NCI-H2227 treated with DMSO at 0.1 percent for 48 hours (cell line): ENCODE results near the gene BAG2.

Source experiments
- DNase-seq: peaks from one replicate; lab custom pipeline; 2025; lab: John Stamatoyannopoulos, UW

Gene BAG2

GRCh38 chr6:57172136-57173055, at the start of gene BAG2:
BAG2 (plus strand) TSS chr6:57172326; CDS start chr6:57172698, 372 bp downstream.
- DNase-seq, result peak; percentile 61

GRCh38 chr6:57123111-57123510, 49.0 kb upstream of the BAG2 start:
- DNase-seq, result no peak

DNA sequence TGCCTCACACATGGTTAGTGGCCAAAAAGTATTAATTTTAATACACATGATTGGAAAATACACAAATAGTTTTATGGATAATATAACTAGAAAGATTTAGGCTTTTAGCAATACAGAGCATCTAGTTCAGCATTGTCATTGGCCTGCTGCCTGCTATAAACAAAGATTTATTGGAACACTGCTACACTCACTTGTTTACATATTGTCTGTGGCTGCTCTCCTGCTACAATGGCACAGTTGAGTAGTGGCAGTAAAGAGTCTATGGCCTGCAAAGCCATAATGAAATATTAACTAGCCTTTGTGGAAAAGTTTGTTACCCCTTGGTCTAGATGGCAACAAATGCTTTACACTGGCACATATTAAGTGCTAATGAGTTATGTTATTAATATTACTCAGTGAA, 44.4 kb upstream of the BAG2 start:
- DNase-seq, result no peak

- no peak for DNase-seq
Measured at GRCh38 chr6:57130661-57131177, 41.4 kb upstream of the BAG2 start.

DNA sequence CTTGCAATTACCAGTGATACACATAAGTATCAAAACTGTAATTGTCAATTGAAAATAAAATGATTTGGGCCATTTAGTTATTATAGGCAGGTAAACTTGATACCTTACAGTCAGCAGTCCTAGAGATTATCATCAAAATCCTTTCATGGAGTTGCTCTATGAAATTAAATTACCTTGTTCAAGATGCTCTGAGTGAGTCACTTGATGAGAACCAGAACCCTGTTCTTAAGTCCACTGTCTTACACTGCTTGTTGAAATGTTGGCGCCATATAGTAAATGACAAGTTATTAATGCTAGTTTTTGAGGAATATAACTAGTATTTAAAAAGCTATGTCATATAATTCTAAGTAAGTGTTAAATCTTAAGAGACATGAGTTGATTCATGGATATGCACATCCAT, 37.2 kb upstream of the BAG2 start:
- no peak for DNase-seq

GRCh38 chr6:57135885-57136284, 36.2 kb upstream of the BAG2 start:
- DNase-seq, result no peak

DNA sequence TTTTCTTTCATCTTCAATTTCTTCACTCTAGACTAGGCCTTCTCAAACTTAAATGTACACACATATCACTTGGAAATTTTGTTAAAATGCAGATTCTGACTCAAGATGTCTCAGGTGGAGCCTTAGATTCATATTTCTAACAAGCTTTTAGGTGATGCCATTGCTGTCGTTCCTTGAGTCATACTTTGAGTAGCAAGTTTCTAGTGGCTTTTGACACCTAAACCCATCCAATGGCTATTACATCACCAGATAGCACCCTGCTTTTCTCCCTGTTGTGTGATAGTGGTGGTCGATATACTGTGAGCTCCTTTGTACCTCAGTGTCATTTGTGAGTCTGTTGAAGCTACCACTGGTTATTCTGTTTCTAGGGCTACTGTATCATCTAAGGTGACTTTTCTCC, 34.8 kb upstream of the BAG2 start:
- DNase-seq, result no peak

DNA sequence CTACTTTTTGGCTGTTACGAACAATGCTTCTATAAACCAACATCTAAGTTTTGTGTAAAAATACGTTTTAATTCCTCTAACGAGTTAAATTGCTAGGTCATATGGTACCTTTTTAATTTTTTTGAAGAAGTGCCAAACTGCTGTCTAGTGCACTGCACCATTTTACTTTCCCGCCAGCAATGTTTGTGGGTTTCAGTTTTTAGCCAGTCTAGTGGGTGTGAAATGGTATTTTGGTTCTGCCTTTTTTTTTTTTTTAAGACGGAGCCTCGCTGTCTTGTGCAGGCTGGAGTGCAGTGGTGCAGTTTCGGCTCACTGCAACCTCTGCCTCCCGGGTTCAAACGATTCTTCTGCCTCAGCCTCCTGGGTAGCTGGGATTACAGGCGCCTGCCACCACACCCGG, 34.1 kb upstream of the BAG2 start:
- no peak for DNase-seq

DNA sequence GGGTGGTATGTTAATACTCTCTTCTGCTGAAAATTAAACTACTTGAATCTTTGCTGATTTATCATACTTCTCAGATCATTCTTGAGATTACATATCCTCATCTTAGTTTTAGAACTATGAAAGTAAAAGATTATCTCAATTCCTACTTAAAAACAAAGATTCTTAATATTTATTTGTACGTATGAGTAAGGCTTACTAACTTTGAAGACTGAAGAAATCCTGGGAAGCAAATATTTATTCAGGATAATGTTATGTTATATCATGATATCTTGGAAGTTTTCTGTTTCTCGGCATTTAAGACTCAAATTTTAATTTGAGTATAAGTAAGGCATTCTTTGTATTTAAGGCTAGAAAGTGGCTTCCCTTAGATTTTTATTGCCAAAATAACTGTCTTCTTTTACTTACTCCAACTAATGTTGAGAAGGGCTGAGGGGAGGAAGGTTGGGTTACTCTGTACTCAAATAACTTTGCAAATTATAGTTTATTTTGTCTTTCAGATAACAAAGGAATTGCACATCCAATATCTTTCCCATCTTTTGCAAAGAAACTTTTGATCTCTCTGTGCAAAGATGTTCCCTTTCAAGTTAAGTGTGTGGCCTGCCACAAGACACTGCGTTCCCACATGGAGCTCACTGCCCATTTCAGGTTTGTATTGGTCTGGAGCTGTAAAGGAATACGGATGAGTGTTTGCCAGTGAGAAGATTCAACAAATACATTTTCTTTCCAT, 30.5 kb upstream of the BAG2 start:
- no peak for DNase-seq

GRCh38 chr6:57142178-57142525, 30.0 kb upstream of the BAG2 start:
- DNase-seq, result no peak

DNA sequence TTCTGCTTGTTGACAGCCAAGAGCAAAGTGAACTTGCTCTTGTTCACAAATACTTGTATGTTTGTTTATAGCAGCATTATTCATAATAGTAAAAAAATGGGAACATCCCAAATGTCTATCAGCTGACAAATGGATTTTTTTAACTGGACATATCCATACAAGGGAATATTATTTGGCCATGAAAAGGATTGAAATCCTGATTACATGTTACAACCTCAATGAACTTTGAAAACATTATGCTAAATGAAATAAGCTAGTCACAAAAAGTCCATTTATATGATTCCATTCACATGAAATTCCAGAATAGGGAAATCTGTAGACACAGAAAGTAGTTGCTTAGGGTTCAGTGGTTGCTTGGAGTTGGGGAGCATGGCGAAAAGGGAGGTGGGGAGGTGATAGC, 28.4 kb upstream of the BAG2 start:
- DNase-seq, result no peak

DNA sequence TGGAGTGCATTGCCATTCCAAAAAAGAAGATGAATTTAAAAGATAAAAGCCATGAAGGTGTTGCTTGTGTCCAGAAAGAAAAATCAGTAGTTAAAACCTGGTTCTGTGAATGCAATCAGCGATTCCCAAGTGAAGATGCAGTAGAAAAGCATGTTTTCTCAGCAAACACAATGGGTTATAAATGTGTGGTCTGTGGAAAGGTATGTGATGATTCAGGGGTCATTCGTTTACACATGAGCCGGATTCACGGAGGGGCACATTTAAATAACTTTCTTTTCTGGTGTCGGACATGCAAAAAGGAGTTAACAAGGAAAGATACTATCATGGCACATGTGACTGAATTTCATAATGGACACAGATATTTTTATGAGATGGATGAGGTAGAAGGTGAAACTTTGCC, 24.7 kb upstream of the BAG2 start:
- DNase-seq, result no peak

DNA sequence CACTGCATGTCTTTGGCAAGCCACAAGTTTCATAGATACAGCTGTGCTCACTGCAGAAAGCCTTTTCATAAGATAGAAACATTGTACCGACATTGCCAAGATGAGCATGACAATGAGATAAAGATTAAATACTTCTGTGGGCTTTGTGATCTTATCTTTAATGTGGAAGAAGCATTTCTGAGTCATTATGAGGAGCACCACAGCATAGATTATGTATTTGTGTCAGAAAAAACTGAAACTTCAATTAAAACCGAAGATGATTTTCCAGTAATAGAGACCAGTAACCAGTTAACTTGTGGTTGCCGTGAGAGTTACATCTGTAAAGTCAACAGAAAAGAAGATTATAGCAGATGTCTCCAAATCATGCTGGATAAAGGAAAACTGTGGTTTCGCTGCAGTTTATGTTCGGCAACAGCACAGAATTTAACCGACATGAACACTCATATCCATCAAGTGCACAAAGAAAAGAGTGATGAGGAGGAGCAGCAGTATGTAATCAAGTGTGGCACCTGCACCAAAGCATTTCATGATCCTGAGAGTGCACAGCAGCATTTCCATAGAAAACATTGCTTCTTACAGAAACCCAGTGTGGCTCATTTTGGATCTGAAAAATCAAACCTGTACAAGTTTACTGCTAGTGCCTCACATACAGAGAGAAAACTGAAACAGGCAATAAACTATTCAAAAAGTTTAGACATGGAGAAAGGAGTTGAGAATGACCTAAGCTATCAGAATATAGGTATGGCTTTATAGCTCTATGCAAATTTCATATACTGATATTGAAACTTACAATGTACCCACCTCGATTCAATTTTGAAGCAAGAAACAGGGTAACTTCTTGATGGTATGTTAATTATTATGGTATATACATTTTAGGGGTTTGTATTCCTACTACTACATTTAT, 23.9 kb upstream of the BAG2 start:
- no peak for DNase-seq

DNA sequence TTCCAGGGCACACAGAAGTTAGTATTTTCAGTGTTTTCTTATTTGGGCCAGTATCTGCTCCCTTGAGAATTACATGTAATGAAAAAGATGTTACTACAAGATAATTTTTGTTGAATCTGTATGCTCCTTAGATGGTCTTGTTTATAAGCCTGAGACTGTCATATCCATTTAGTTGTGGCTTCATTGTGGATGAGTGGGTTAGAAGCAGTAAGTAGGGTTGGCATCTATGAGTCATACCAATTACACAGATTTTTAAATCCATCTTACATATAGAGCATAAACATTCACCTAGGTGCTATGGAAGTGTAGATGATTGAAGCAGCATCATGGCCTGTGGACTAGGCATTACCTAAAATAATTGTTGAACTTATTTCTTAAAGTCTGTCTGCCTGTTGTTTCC, 13.5 kb upstream of the BAG2 start:
- DNase-seq, result no peak

DNA sequence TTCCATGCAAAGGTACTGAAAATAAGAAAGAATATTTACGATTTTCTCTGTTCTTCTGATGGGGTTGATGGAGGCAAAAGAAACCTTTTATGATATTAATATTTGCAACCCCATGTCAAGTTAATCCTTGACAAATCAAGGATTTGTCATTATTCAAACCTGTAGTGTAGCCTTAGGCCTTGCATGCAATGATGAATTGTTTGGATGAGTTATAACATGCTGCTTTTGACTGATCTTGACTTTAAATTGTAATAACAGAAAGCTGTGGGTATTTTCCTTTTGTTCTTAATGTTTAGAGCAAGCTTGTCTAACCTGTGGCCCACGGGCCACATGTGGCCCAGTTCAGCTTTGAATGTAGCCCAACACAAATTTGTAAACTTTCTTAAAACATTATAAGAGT, 13.0 kb upstream of the BAG2 start:
- no peak for DNase-seq

- DNase-seq, result no peak
Measured at GRCh38 chr6:57162028-57162427, 10.1 kb upstream of the BAG2 start.

- no peak for DNase-seq
Measured at GRCh38 chr6:57162516-57162915, 9.6 kb upstream of the BAG2 start.

GRCh38 chr6:57163956-57164355, 8.2 kb upstream of the BAG2 start:
- DNase-seq, result no peak

GRCh38 chr6:57165080-57165479, 7.0 kb upstream of the BAG2 start:
- DNase-seq, result no peak

GRCh38 chr6:57173056-57173885, 1.1 kb downstream of the BAG2 start:
- DNase-seq, result no peak

- DNase-seq, result no peak
Measured at GRCh38 chr6:57173886-57174510, 1.9 kb downstream of the BAG2 start.
